K562 (cell line): ENCODE measurements around the gene NRXN3. TPM values are rescaled to one million over a fixed set of nuclear protein-coding genes. Genes with fewer than 3 reads are reported as not detected.

Experiments
- ATAC-seq: fragments of 200-7000 bp; cut with Tn5 transposase; 3 replicates; pipeline ENCODE4 v1.9.1; 2020; ENCODE audit warnings: moderate library complexity
- BruUV-seq: library from RNA; stranded (reverse); fragments of 400-500 nt; replicated peaks from 2 replicates; lab custom pipeline; 2021; lab: Mats Ljungman, UMichigan
- CTCF ChIA-PET: fragments of 300-600 bp; formaldehyde crosslinking; extraction: SDS; loops from one replicate; lab custom pipeline; 2021; ENCODE audit warnings: low intra/inter-chr PET ratio; lab: Yijun Ruan, JAX
- POLR2A ChIA-PET: fragments of 300-600, 350-650 bp; sonication (Branson Sonifier 250); formaldehyde crosslinking; extraction: SDS; loops from one replicate; lab custom pipeline; 2021; ENCODE audit warnings: antibody characterized with exemption, inconsistent platforms; lab: Yijun Ruan, JAX
- DNase-seq, 4 experiments: peaks; one replicate each; pipeline versions ENCODE4 v3.0.0 to v3.0.0-alpha.2; 2011 to 2018; ENCODE audit warnings: low spot score in 3 of 4, mixed read lengths in 3 of 4; ENCODE audit errors: extremely low read depth in 1 of 4
- FAIRE-seq: peaks from 2 replicates; lab custom pipeline; 2011; peaks lifted over from hg19 to GRCh38; lab: Jason Lieb, UNC
- H2AFZ ChIP-seq: 2 replicates; pipeline ENCODE4 v1.6.0; 2011; ENCODE audit warnings: low read depth, low read length, control low read depth, inconsistent platforms
- H3K27ac ChIP-seq: fragments of 200-600 bp; 3 replicates; pipeline ENCODE4 v1.8.0; 2011; ENCODE audit warnings: low read depth, mild to moderate bottlenecking, control low read depth, inconsistent platforms, low read length, moderate library complexity, mixed read lengths; ENCODE audit errors: extremely low read depth
- H3K27me3 ChIP-seq, 2 experiments: fragments of 300-600 bp in 1 of 2; 2 replicates in 1 of 2; 3 replicates in 1 of 2; pipeline versions ENCODE4 v1.6.0 to v1.8.0; 2011; ENCODE audit warnings: inconsistent platforms in 2 of 2, low read length in 2 of 2, mild to moderate bottlenecking in 1 of 2, mixed read lengths in 1 of 2, moderate library complexity in 1 of 2; ENCODE audit not compliant: control insufficient read depth in 2 of 2, insufficient read depth in 2 of 2
- H3K36me3 ChIP-seq: fragments of 300-600 bp; 3 replicates; pipeline ENCODE4 v1.8.0; 2011; ENCODE audit warnings: mild to moderate bottlenecking, low read length, inconsistent platforms; ENCODE audit not compliant: control insufficient read depth, insufficient read depth
- H3K4me1 ChIP-seq, 2 experiments: fragments of 200-600 bp in 1 of 2; replicated peaks in 1 of 2; 2 replicates in 1 of 2; 3 replicates in 1 of 2; pipeline versions ENCODE4 v1.5.1 to v1.8.0; 2011; ENCODE audit warnings: inconsistent platforms in 2 of 2, low read length in 2 of 2, mild to moderate bottlenecking in 1 of 2, mixed read lengths in 1 of 2, moderate library complexity in 1 of 2; ENCODE audit not compliant: control insufficient read depth in 2 of 2, insufficient read depth in 2 of 2
- H3K4me2 ChIP-seq: 2 replicates; pipeline ENCODE4 v1.6.1; 2011; ENCODE audit warnings: low read length, control low read depth, inconsistent platforms, mixed read lengths; ENCODE audit not compliant: insufficient read depth
- H3K4me3 ChIP-seq: fragments of 200-600 bp; sonication (generic), shearing (Covaris generic); 2 replicates; pipeline ENCODE4 v1.5.1; 2016; ENCODE audit warnings: control low read depth, inconsistent platforms
- H3K79me2 ChIP-seq: fragments of 200-600 bp; 3 replicates; pipeline ENCODE4 v1.8.0; 2011; ENCODE audit warnings: low read length, inconsistent platforms; ENCODE audit not compliant: control insufficient read depth, insufficient read depth
- H3K9ac ChIP-seq, 2 experiments: 2 replicates each; pipeline versions ENCODE4 v1.6.0 to v1.6.1; 2011; ENCODE audit warnings: low read depth in 2 of 2, low read length in 2 of 2, control low read depth in 1 of 2, inconsistent platforms in 1 of 2, mild to moderate bottlenecking in 1 of 2, mixed read lengths in 1 of 2; ENCODE audit not compliant: insufficient read depth in 1 of 2
- H3K9me1 ChIP-seq: one replicate; pipeline ENCODE4 v1.6.0; 2011; ENCODE audit warnings: inconsistent platforms, mild to moderate bottlenecking, low read length, moderate library complexity; ENCODE audit not compliant: control insufficient read depth, insufficient read depth
- H3K9me3 ChIP-seq: replicated peaks from 2 replicates; pipeline ENCODE4 v1.5.1; 2011; ENCODE audit warnings: low read depth, low read length, inconsistent platforms; ENCODE audit not compliant: control insufficient read depth, insufficient read depth
- H4K20me1 ChIP-seq: replicated peaks from 2 replicates; pipeline ENCODE4 v1.6.1; 2011; ENCODE audit warnings: low read length, inconsistent platforms, mixed read lengths; ENCODE audit not compliant: control insufficient read depth, insufficient read depth
- CREB1 ChIP-seq, 2 experiments: sonication (generic) in 1 of 2; formaldehyde crosslinking in 1 of 2; IDR thresholded peaks; 2 replicates each; pipeline versions ENCODE4 v1.6.1 to v1.8.0; 2012 to 2022; ENCODE audit warnings: inconsistent platforms in 1 of 2, mild to moderate bottlenecking in 1 of 2, missing genetic modification reagents in 1 of 2, moderate library complexity in 1 of 2
- DPF2 ChIP-seq: fragments of 450-650 bp; IDR thresholded peaks from 2 replicates; pipeline ENCODE4 v1.6.1; 2016
- E2F1 ChIP-seq: sonication (generic); formaldehyde crosslinking; IDR thresholded peaks from 2 replicates; pipeline ENCODE4 v1.8.1; 2023; ENCODE audit warnings: mild to moderate bottlenecking, missing genetic modification reagents, moderate library complexity
- GABPB2 ChIP-seq: fragments of 250-450 bp; sonication (Bioruptor Pico); conservative IDR thresholded peaks from 2 replicates; pipeline ENCODE4 v1.5.1; 2021; ENCODE audit warnings: mild to moderate bottlenecking
- HNRNPUL1 ChIP-seq: fragments of 200-400 bp; formaldehyde crosslinking; IDR thresholded peaks from 2 replicates; pipeline ENCODE4 v1.6.1; 2017; ENCODE audit warnings: low read length
- KHSRP ChIP-seq: fragments of 450-650 bp; IDR thresholded peaks from 2 replicates; pipeline ENCODE4 v1.6.1; 2017
- MCM7 ChIP-seq, 2 experiments: fragments of 450-650 bp; IDR thresholded peaks; 2 replicates each; pipeline ENCODE4 v1.6.1; 2016 to 2018
- NFYB ChIP-seq: IDR thresholded peaks from 2 replicates; pipeline ENCODE4 v1.6.1; 2011; ENCODE audit warnings: mild to moderate bottlenecking, moderate library complexity; ENCODE audit not compliant: insufficient read length; ENCODE audit errors: extremely low read depth
- PATZ1 ChIP-seq: fragments of 250-450 bp; sonication (Bioruptor Pico); IDR thresholded peaks from 2 replicates; pipeline ENCODE4 v1.5.0; 2020; ENCODE audit warnings: mild to moderate bottlenecking, borderline replicate concordance
- PHF21A ChIP-seq: fragments of 450-650 bp; IDR thresholded peaks from 2 replicates; pipeline ENCODE4 v1.6.1; 2017; ENCODE audit warnings: low read depth, borderline replicate concordance
- PHTF2 ChIP-seq: fragments of 250-450 bp; sonication (Bioruptor Pico); IDR thresholded peaks from 2 replicates; pipeline ENCODE4 v1.5.0; 2021; ENCODE audit warnings: mild to moderate bottlenecking
- XRCC3 ChIP-seq: fragments of 450-650 bp; IDR thresholded peaks from 2 replicates; pipeline ENCODE4 v1.6.1; 2017; ENCODE audit warnings: mild to moderate bottlenecking, moderate library complexity
- ZSCAN29 ChIP-seq: fragments of 450-650 bp; IDR thresholded peaks from 2 replicates; pipeline ENCODE4 v1.6.1; 2017
- WGBS: fragments of 100-300 bp; shearing (Covaris generic); methylation state at CpG from one replicate; pipeline ENCODE4 v1.1.6; 2016; ENCODE audit warnings: low coverage, mixed read lengths; ENCODE audit not compliant: insufficient coverage; ENCODE audit errors: missing lambda C conversion rate; 5-methylcytosine and 5-hydroxymethylcytosine counted together
- in situ Hi-C: fragments of 300-500 bp; cut with MboI; formaldehyde crosslinking; loops from 4 replicates; pipeline ENCODE4 v1.15.0; 2018; ENCODE audit warnings: inconsistent platforms, mixed read lengths
- intact Hi-C: fragments of 100-400 bp; cut with micrococcal nuclease; formaldehyde crosslinking; loops from 2 replicates; pipeline ENCODE4 v1.14.2; 2022
- polyA plus RNA-seq, 8 experiments: library from polyadenylated mRNA; depleted of rRNA in 4 of 8; stranded (reverse) in 5 of 8; unstranded in 3 of 8; fragments of >200 nt; fragmentation: Nextera tagmentation in 2 of 8; fragmentation: Illumina TruSeq in 1 of 8; extraction: Ambion mirVana in 2 of 8; extraction: Trizol in 1 of 8; gene quantifications; 2 replicates each; pipeline versions ENCODE4 v1.2.1 to v1.2.3, GENCODE V29; 2011 to 2014; ENCODE audit warnings: inconsistent platforms in 1 of 8, missing spikeins in 1 of 8
- total RNA-seq, 7 experiments: library from RNA; depleted of rRNA in 6 of 7; stranded (reverse); fragments of >200 nt in 6 of 7; fragmentation: Illumina TruSeq in 2 of 7; extraction: Trizol in 2 of 7; gene quantifications; 2 replicates each; pipeline versions ENCODE4 v1.2.1 to v1.2.3, GENCODE V29; 2011 to 2021; ENCODE audit warnings: low replicate concordance in 1 of 7

Gene NRXN3
- total and polyA plus RNA-seq, 9 of the 15 experiments (the other 6 are each of a cell fraction or from before 2014, with no cell fraction given): 0.09 TPM; not detected in 8

GRCh38 chr14:79496701-79497100, 1326.5 kb downstream of the NRXN3 start:
- POLR2A ChIA-PET: no interaction called here
- DNase-seq (no peak), FAIRE-seq (no peak), ATAC-seq (no peak)
- Histone ChIP-seq H3K79me2 (no peaks in the 10 kb centered on the region), H2AFZ (no peak overlapping the region), H3K9me3 (no peaks in the 10 kb centered on the region), H3K9ac (no peak overlapping the region), H3K4me3 (no peak overlapping the region), H3K36me3 (no peaks in the 10 kb centered on the region), H3K9me1 (no peaks in the 10 kb centered on the region), H3K27ac (no peak overlapping the region), H3K4me1 (no peaks in the 10 kb centered on the region), H3K27me3 (no peaks in the 10 kb centered on the region), H3K4me2 (no peak overlapping the region), H4K20me1 (no peaks in the 10 kb centered on the region)
- TF ChIP-seq CREB1 (IDR thresholded peaks at IDR 0.05) (no peak), CREB1 (CRISPR knock-in tag; IDR thresholded peaks at IDR 0.05) (no peak), MCM7 (IDR thresholded peaks at IDR 0.05) (no peak), XRCC3 (no peak), NFYB (no peak), GABPB2 (CRISPR knock-in tag) (no peak), DPF2 (no peak), PHF21A (no peak), HNRNPUL1 (no peak), ZSCAN29 (no peak), E2F1 (no peak), PATZ1 (CRISPR knock-in tag) (no peak), PHTF2 (CRISPR knock-in tag) (no peak), KHSRP (no peak)
- in situ Hi-C loops: no loop called here
- no TSS peak for BruUV-seq
- intact Hi-C loops: no loop called here
- CTCF ChIA-PET: no interaction called here
- 0% methylated on average over 4 of the region's 4 CpGs for WGBS
